Measurements from ENCODE around the gene GJA4.
"Not testable (repeated sequence)": the region's sequence is repeated elsewhere in the genome, so short reads cannot be mapped to it uniquely, and the experiment has no call there.

GJA4 gene

DNA sequence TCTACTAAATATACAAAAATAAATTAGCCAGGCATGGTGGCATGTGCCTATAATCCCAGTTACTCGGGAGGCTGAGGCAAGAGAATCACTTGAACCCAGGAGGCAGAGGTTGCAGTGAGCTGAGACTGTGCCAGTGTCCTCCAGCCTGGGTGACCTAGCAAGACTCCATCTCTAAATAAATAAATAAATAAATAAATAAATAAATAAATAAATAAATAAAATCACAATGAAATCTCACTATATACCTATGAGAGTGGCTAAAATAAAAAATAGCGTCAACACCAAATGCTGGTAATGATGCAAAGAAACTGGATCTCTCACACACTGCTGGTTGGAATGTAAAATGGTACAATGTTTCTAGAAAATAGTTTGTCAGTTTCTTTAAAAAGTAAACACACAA, 26.1 kb downstream of the GJA4 start:
- not testable (repeated sequence) for H3K4me3 ChIP-seq (ENCODE audit: low read length); H3K9ac ChIP-seq (ENCODE audit: low read depth, low read length); H3K9me3 ChIP-seq (ENCODE audit: insufficient read depth, low read depth, low read length); H3K27me3 ChIP-seq (ENCODE audit: insufficient read depth, low read length); H3K27ac ChIP-seq (ENCODE audit: low read depth, low read length); H3K4me1 ChIP-seq (ENCODE audit: insufficient read depth, low read length); H3K36me3 ChIP-seq (ENCODE audit: insufficient read depth, low read length)
- 100% methylated on average over 1 of the region's 2 CpGs for WGBS

DNA sequence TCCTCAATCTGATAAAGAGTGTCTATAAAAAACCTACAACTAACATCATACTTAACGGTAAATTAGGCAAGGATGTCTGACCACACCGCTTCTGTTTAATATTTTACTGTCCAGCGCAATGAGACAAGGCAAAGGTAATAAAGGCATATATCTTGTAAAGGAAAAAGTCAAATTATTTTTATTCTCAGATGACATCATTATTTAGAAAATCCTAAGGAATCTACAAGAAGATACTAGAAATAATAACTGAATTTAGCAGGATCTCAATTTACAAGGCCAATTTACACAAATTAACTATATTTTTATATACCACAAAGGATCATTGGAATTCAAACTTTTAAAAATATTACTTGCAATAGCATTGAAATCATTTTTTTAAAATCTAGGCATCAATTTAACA, 29.4 kb downstream of the GJA4 start:
- Histone ChIP-seq H3K9me3 (ENCODE audit: insufficient read depth, low read depth, low read length) (no peaks in the 10 kb centered on the region), H3K27ac (ENCODE audit: low read depth, low read length) (no peak overlapping the region), H3K4me3 (ENCODE audit: low read length) (no peak overlapping the region), H3K9ac (ENCODE audit: low read depth, low read length) (no peak overlapping the region), H3K36me3 (ENCODE audit: insufficient read depth, low read length) (no peaks in the 10 kb centered on the region), H3K4me1 (ENCODE audit: insufficient read depth, low read length) (no peaks in the 10 kb centered on the region), H3K27me3 (ENCODE audit: insufficient read depth, low read length) (0 out of 2 replicates have a peak, but pooled peaks cover under 1% of the 10 kb centered on the region)
- WGBS: 100% methylated on average over 2 of the region's 3 CpGs

- WGBS: 93% methylated on average over 3 of the region's 3 CpGs
- Histone ChIP-seq H3K4me1 (ENCODE audit: insufficient read depth, low read length) (no peaks in the 10 kb centered on the region), H3K27me3 (ENCODE audit: insufficient read depth, low read length) (0 out of 2 replicates have a peak, but pooled peaks cover 2% of the 10 kb centered on the region), H3K4me3 (ENCODE audit: low read length) (no peak overlapping the region), H3K27ac (ENCODE audit: low read depth, low read length) (no peak overlapping the region), H3K9ac (ENCODE audit: low read depth, low read length) (no peak overlapping the region), H3K36me3 (ENCODE audit: insufficient read depth, low read length) (no peaks in the 10 kb centered on the region), H3K9me3 (ENCODE audit: insufficient read depth, low read depth, low read length) (no peaks in the 10 kb centered on the region)
Measured at GRCh38 chr1:34824817-34825454, 32.1 kb downstream of the GJA4 start.

GRCh38 chr1:34825455-34826091, 32.8 kb downstream of the GJA4 start:
- Histone ChIP-seq H3K36me3 (ENCODE audit: insufficient read depth, low read length) (no peaks in the 10 kb centered on the region), H3K9me3 (ENCODE audit: insufficient read depth, low read depth, low read length) (no peaks in the 10 kb centered on the region), H3K4me1 (ENCODE audit: insufficient read depth, low read length) (no peaks in the 10 kb centered on the region), H3K9ac (ENCODE audit: low read depth, low read length) (no peak overlapping the region), H3K4me3 (ENCODE audit: low read length) (no peak overlapping the region), H3K27ac (ENCODE audit: low read depth, low read length) (no peak overlapping the region), H3K27me3 (ENCODE audit: insufficient read depth, low read length) (0 out of 2 replicates have a peak, but pooled peaks cover 2% of the 10 kb centered on the region)
- WGBS: 86% methylated on average over 11 of the region's 11 CpGs

GRCh38 chr1:34827341-34827941, 34.6 kb downstream of the GJA4 start:
- H3K27me3 ChIP-seq (ENCODE audit: insufficient read depth, low read length): 0 out of 2 replicates have a peak, but pooled peaks cover 2% of the 10 kb centered on the region
- no peaks in the 10 kb centered on the region for H3K36me3 ChIP-seq (ENCODE audit: insufficient read depth, low read length)
- H3K27ac ChIP-seq (ENCODE audit: low read depth, low read length): no peak overlapping the region
- H3K9me3 ChIP-seq (ENCODE audit: insufficient read depth, low read depth, low read length): no peaks in the 10 kb centered on the region
- H3K4me1 ChIP-seq (ENCODE audit: insufficient read depth, low read length): no peaks in the 10 kb centered on the region
- no peak overlapping the region for H3K4me3 ChIP-seq (ENCODE audit: low read length)
- H3K9ac ChIP-seq (ENCODE audit: low read depth, low read length): no peak overlapping the region
- 89% methylated on average over 5 of the region's 5 CpGs for WGBS

GRCh38 chr1:34828611-34829010, 35.8 kb downstream of the GJA4 start:
- WGBS: 86% methylated on average over 2 of the region's 2 CpGs
- Histone ChIP-seq H3K4me3 (ENCODE audit: low read length) (no peak overlapping the region), H3K36me3 (ENCODE audit: insufficient read depth, low read length) (no peaks in the 10 kb centered on the region), H3K9me3 (ENCODE audit: insufficient read depth, low read depth, low read length) (no peaks in the 10 kb centered on the region), H3K4me1 (ENCODE audit: insufficient read depth, low read length) (no peaks in the 10 kb centered on the region), H3K9ac (ENCODE audit: low read depth, low read length) (no peak overlapping the region), H3K27me3 (ENCODE audit: insufficient read depth, low read length) (0 out of 2 replicates have a peak, but pooled peaks cover 2% of the 10 kb centered on the region), H3K27ac (ENCODE audit: low read depth, low read length) (no peak overlapping the region)

DNA sequence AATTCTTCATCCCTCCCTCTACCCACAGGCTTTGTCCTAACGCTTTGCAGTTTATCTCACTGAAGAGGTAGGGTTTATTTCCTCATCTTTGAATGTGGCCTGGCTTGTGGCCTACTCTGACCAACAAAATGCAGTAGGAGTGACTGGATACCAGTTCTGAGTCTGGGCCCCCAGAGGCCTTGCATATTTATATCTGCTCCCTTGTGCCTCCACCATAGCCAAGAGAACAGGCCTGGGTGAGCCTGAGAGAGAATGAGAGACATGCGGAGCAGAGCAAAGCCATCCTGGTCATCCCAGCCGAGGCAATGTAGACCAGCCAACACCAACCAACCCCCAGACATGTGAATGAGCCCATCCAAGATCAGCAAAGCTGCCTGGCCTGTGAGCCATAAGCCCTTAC, 36.5 kb downstream of the GJA4 start:
- WGBS: 97% methylated on average over 3 of the region's 3 CpGs
- no peaks in the 10 kb centered on the region for H3K9me3 ChIP-seq (ENCODE audit: insufficient read depth, low read depth, low read length)
- H3K27me3 ChIP-seq (ENCODE audit: insufficient read depth, low read length): 0 out of 2 replicates have a peak, but pooled peaks cover 2% of the 10 kb centered on the region
- no peak overlapping the region for H3K4me3 ChIP-seq (ENCODE audit: low read length)
- H3K27ac ChIP-seq (ENCODE audit: low read depth, low read length): no peak overlapping the region
- H3K4me1 ChIP-seq (ENCODE audit: insufficient read depth, low read length): no peaks in the 10 kb centered on the region
- H3K36me3 ChIP-seq (ENCODE audit: insufficient read depth, low read length): no peaks in the 10 kb centered on the region
- H3K9ac ChIP-seq (ENCODE audit: low read depth, low read length): no peak overlapping the region

DNA sequence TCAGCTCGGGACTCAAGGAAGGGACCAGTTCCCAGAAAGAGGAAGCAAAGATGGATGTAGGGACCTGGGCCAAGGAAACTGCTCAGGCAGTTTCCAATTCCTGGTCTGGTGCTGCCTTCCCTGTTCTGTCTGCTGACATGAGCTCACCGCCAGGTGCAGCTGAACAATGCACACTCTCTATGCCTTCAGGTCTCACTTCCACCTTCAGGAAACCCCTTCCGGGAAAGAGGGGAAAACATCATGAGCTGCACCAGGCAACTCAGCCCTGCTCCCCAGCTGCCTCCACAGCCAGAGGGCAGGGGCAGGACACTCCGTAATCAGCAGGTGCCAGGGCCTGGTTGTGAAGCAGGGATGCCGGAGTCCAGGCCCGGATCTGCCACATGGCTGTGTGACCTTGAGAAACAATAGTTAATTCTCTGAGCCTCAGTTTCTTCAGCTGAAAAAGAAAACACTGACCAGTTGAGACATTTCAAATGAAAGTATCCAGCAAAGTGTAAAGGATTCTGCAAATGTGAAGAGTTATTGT, 39.0 kb downstream of the GJA4 start:
- Histone ChIP-seq H3K9me3 (ENCODE audit: insufficient read depth, low read depth, low read length) (no peaks in the 10 kb centered on the region), H3K4me3 (ENCODE audit: low read length) (no peak overlapping the region), H3K9ac (ENCODE audit: low read depth, low read length) (no peak overlapping the region), H3K27ac (ENCODE audit: low read depth, low read length) (no peak overlapping the region), H3K4me1 (ENCODE audit: insufficient read depth, low read length) (no peaks in the 10 kb centered on the region), H3K27me3 (ENCODE audit: insufficient read depth, low read length) (0 out of 2 replicates have a peak, but pooled peaks cover 2% of the 10 kb centered on the region), H3K36me3 (ENCODE audit: insufficient read depth, low read length) (no peaks in the 10 kb centered on the region)
- 91% methylated on average over 6 of the region's 6 CpGs for WGBS

DNA sequence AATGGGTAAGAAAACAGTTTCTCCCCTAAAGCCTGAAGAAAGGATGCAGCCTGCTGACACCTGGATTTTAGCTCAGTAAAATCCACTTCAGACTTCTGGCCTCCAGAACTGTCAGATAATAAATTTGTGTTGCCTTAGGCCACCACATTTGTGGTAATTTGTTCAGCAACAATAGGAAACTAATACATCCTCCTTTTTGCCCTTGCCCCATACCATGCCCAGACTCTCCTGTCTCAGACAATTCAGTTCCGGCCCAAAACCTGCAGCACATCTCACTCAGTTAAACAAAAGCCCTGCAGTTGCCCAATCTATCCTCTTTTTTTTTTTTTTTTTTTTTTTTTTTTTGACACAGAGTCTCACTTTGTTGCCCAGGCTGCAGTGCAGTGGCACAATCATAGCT, 40.9 kb downstream of the GJA4 start:
- Histone ChIP-seq H3K9me3 (ENCODE audit: insufficient read depth, low read depth, low read length) (no peaks in the 10 kb centered on the region), H3K9ac (ENCODE audit: low read depth, low read length) (no peak overlapping the region), H3K4me1 (ENCODE audit: insufficient read depth, low read length) (no peaks in the 10 kb centered on the region), H3K4me3 (ENCODE audit: low read length) (no peak overlapping the region), H3K36me3 (ENCODE audit: insufficient read depth, low read length) (no peaks in the 10 kb centered on the region), H3K27me3 (ENCODE audit: insufficient read depth, low read length) (no peaks in the 10 kb centered on the region), H3K27ac (ENCODE audit: low read depth, low read length) (no peak overlapping the region)
- WGBS: 97% methylated on average over 1 of the region's 1 CpG

- Histone ChIP-seq H3K9ac (ENCODE audit: low read depth, low read length) (no peak overlapping the region), H3K27ac (ENCODE audit: low read depth, low read length) (no peak overlapping the region), H3K4me3 (ENCODE audit: low read length) (no peak overlapping the region), H3K9me3 (ENCODE audit: insufficient read depth, low read depth, low read length) (no peaks in the 10 kb centered on the region), H3K27me3 (ENCODE audit: insufficient read depth, low read length) (no peaks in the 10 kb centered on the region), H3K36me3 (ENCODE audit: insufficient read depth, low read length) (no peaks in the 10 kb centered on the region), H3K4me1 (ENCODE audit: insufficient read depth, low read length) (peaks cover 19% of the 10 kb centered on the region)
- WGBS: 87% methylated on average over 14 of the region's 14 CpGs
Measured at GRCh38 chr1:34839526-34840305, 46.9 kb downstream of the GJA4 start.

- no peak overlapping the region for H3K27ac ChIP-seq (ENCODE audit: low read depth, low read length)
- H3K4me1 ChIP-seq (ENCODE audit: insufficient read depth, low read length): peaks cover 25% of the 10 kb centered on the region
- H3K9ac ChIP-seq (ENCODE audit: low read depth, low read length): no peak overlapping the region
- 88% methylated on average over 3 of the region's 3 CpGs for WGBS
- no peak overlapping the region for H3K4me3 ChIP-seq (ENCODE audit: low read length)
- H3K27me3 ChIP-seq (ENCODE audit: insufficient read depth, low read length): no peaks in the 10 kb centered on the region
- H3K9me3 ChIP-seq (ENCODE audit: insufficient read depth, low read depth, low read length): no peaks in the 10 kb centered on the region
- H3K36me3 ChIP-seq (ENCODE audit: insufficient read depth, low read length): no peaks in the 10 kb centered on the region
Measured at GRCh38 chr1:34840426-34840825, 47.6 kb downstream of the GJA4 start.

All from HUES64 (cell line).